GM12864 (cell line): ENCODE data around the gene ASPSCR1.
A peak's percentile ranks its signal among the peaks of the same experiment; 100 is the strongest.

Source experiments
- DNase-seq: peaks from one replicate; pipeline ENCODE4 v3.0.0-alpha.2; 2011; ENCODE audit warnings: low read depth
- H3K4me3 ChIP-seq: 2 replicates; pipeline ENCODE4 v1.5.1; 2011; ENCODE audit warnings: mild to moderate bottlenecking, low read depth, low read length, control low read depth
- TF ChIP-seq, protein P1 (sequence below): IDR thresholded peaks from 2 replicates; pipeline ENCODE4 v1.5.1; 2011; ENCODE audit warnings: low read depth, mild to moderate bottlenecking, moderate library complexity, low read length, control low read depth, inconsistent platforms; ENCODE audit errors: missing control alignments

Gene ASPSCR1, protein sequence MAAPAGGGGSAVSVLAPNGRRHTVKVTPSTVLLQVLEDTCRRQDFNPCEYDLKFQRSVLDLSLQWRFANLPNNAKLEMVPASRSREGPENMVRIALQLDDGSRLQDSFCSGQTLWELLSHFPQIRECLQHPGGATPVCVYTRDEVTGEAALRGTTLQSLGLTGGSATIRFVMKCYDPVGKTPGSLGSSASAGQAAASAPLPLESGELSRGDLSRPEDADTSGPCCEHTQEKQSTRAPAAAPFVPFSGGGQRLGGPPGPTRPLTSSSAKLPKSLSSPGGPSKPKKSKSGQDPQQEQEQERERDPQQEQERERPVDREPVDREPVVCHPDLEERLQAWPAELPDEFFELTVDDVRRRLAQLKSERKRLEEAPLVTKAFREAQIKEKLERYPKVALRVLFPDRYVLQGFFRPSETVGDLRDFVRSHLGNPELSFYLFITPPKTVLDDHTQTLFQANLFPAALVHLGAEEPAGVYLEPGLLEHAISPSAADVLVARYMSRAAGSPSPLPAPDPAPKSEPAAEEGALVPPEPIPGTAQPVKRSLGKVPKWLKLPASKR

DNA sequence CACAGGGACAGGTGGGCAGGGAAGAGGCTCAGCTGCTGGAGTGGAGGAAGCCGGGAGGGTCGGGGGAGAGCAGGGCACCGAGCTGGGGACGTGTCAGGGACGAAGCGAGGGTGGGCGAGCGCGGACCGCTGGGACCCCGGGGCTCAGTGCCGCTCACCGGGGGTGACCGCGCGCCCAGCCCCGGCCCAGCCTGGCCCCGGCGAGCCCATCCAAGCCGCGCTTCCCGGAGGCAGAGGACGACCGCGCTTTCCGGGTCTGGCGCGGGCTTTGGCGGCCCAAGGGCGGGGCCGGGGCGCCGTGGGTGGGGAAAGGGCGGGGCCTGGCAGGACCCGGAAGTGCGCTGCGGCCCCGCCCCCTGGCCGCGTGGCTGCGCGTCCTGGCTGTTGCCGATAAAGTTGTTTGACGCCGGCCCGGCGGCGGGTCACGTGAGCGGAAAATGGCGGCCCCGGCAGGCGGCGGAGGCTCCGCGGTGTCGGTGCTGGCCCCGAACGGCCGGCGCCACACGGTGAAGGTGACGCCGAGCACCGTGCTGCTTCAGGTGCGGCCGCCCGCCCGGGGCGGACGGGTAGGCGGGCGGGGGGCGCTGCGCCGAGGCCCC, at the start of gene ASPSCR1:
Gene ASPSCR1, plus strand, starts transcription at position 419 of the 598 bp plus-strand sequence. Its CDS starts 18 bp downstream, at position 437.
- peak; percentile 58 for DNase-seq
- TF ChIP-seq, protein P1, sequence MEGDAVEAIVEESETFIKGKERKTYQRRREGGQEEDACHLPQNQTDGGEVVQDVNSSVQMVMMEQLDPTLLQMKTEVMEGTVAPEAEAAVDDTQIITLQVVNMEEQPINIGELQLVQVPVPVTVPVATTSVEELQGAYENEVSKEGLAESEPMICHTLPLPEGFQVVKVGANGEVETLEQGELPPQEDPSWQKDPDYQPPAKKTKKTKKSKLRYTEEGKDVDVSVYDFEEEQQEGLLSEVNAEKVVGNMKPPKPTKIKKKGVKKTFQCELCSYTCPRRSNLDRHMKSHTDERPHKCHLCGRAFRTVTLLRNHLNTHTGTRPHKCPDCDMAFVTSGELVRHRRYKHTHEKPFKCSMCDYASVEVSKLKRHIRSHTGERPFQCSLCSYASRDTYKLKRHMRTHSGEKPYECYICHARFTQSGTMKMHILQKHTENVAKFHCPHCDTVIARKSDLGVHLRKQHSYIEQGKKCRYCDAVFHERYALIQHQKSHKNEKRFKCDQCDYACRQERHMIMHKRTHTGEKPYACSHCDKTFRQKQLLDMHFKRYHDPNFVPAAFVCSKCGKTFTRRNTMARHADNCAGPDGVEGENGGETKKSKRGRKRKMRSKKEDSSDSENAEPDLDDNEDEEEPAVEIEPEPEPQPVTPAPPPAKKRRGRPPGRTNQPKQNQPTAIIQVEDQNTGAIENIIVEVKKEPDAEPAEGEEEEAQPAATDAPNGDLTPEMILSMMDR = no peak
- peak within 1 kb of the TSS; percentile 82 for H3K4me3 ChIP-seq

DNA sequence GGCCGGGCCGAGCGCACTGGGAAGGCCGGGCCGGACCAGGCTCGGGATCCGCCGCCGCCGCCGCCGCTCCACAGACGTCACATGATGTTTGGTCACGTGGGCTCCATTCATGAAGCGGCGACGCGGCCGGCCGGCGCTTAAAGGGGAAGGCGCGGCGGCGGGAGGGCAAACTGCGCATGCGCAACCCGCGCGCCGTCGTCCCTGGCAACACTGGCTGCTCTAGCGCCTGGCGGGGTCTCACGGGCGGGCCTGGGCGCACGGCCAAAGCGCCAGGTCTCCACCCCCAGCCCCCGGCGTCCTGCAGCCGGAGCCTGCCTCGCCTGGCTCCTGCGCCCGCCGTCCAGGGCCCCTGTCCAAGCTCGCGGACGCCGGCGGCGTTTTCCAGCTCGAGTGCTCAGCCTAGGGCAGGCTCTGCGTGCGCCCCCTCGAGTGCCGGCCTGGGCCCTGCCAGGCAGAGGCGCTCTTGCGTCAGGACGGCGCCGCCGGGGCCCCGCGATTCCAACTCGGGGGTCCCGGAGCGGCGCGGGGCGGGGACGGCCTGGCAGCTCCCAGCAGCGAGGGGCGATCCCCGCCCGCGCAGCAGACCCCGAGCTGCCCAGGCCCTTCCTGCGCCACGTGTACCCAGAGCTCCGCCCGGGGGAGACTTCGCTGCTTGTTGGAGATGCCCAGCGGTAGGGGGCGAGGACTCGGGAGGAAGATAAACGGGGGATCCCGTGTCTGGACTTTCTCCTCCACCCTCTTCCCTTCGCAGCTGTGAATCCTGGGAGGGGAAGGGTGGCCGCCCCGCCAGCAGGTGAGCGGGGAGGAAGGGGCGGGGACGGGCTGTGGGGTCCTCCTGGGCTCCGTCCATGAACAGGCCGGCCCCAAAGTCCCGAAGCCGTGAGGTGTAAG, 49.5 kb upstream of the ASPSCR1 start, which contains the start of gene MAFG:
Gene MAFG, minus strand, starts transcription at position 83 of the 891 bp plus-strand sequence. CDS start 4,550 bp downstream, outside the sequence.
- H3K4me3 ChIP-seq = peak within 1 kb of the TSS; percentile 61
- DNase-seq = peak; percentile 50
- TF ChIP-seq, protein P1 = peak; percentile 38

DNA sequence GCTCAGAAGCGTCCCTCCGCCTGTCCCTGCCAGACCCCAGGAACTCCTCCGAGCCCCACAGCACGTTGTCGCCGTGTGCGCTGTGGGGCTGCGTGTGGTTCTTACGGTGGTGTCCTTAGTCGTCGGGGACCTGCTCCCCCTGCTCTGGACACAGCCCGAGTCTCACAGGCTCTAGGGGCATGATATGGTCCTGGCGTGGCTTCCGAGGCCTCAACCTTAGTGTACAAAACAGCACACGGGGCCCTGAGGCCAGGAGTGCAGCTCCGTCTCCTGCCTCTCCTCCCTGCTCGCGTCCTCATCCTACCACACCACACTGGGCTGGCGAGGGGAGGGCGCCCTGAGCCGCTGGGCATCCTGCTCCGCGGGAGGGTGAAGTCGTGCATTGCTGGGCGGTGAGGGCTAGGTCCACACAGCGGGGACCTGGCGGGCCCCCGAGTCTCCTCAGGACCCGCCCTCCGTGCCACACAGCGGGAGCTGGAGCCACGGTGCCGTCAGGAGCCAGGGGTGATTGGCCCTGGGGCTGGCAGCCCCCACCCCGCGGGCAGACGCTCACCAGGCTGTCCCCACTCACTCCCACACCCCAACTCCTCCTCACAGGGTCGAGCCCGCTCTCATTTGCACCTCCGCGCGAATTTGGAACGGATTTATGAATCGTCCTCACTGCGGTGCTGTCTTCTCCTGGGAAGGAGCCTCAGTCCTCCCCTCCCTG, 48.7 kb upstream of the ASPSCR1 start:
- DNase-seq = no peak
- peak overlapping the region; percentile 61 for H3K4me3 ChIP-seq

DNA sequence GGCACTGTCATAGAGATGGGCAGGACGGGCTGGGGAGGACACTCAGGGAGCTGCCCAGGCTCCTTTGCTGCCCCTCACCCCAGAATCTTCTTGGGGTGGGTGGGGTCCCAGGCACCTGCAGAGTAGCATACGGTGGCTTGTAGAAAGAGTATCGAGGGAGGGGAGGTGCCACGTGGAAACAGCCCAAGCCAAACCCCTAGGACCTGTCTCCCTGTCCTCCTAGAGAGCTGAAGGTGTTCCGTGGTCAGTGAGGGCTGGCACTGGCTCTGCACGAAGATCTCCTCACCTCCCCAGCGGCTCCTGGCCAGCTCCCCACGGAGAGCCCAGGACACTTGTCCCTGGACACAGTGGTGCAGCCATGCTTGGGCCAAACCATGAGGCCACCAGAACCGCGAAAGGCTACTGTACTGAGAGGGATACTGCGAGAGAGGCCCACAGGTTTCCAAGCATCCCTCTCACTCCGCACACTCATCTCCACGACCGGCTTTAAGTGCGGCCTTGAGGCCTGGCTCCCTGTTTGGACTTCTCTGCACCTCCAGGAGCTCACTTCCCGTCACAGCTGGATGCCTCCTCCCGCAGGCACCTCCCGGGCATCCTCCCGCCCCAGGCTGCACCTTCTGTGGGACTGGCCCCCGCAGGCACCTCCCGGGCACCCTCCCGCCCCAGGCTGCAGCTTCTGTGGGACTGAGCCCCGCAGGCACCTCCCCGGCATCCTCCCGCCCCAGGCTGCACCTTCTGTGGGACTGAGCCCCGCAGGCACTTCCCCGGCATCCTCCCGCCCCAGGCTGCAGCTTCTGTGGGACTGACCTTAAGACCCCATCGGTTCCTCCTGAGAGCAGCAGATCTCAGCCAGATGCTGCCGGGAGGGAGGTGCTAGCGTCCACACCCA, 47.9 kb upstream of the ASPSCR1 start:
- no peak for DNase-seq
- TF ChIP-seq, protein P1 = no peak
- no peak overlapping the region for H3K4me3 ChIP-seq

More for the DNA sequence above, 48.7 kb upstream of the ASPSCR1 start:
- TF ChIP-seq, protein P1 = no peak

DNA sequence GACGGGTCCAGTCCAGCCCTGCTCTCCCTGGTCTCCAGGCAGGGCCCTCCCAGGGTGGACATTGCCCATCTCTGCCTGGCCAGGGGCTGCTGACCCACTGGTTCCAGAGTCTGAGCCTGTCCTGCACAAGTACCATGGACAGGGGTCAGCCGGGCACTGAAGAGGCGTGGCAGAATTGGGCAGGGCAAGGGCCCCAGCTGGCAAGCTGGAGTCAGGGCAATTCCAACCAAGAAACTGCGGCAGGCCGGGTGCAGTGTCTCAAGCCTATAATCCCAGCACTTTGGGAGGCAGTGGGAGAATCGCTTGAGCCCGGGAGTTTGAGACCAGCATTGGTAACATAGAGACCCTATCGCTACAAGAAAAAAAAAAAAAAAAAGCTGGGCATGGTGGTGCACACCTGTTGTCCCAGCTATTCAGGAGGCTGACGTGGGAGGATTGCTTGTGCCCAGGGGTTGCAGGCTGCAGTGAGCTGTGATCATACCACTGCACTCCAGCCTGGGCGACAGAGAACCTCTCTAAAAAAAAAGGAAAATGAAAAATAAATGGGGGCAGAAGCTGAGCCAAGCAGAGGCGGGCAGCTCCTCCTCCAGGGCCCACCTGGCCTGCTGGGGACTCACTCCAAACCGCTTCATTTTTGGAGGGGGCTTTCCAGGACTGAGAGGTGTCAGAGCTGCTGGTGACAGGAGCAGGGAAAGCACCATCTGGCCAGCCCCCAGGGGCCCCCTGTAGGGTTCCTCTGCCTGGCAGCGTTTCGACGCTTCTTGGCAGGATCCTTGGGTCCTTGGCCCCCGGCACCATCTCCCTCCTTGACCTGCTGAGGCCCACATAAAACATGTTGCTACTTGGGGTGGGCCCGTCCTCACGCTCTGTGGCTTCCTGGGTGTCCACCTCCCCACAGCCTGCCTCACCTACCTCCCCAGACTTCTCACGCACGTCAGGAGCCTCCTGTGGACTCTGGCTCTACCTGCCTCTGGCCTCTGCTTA, 47.0 kb upstream of the ASPSCR1 start:
- DNase-seq = no peak
- H3K4me3 ChIP-seq = no peak overlapping the region
- TF ChIP-seq, protein P1 = no peak
